DMS79 (cell line): Measurements from ENCODE around the gene NFASC.
A peak's percentile ranks its signal among the peaks of the same experiment; 100 is the strongest.

Experiments used
- DNase-seq: peaks from one replicate; lab custom pipeline; 2025; lab: John Stamatoyannopoulos, UW

NFASC gene

GRCh38 chr1:204870160-204870912, at the start of gene NFASC:
TSS of gene NFASC (plus strand) at chr1:204870862. CDS start at chr1:204944316, 73,454 bp downstream.
- no peak for DNase-seq

- no peak for DNase-seq
Measured at GRCh38 chr1:204821476-204821875, 49.2 kb upstream of the NFASC start.

- DNase-seq = no peak
Measured at GRCh38 chr1:204821924-204822323, 48.7 kb upstream of the NFASC start.

- no peak for DNase-seq
Measured at GRCh38 chr1:204826970-204827369, 43.7 kb upstream of the NFASC start.

- DNase-seq = peak; percentile 45
Measured at GRCh38 chr1:204828352-204828850, 42.3 kb upstream of the NFASC start.

GRCh38 chr1:204829133-204829825, 41.4 kb upstream of the NFASC start:
- DNase-seq = no peak

GRCh38 chr1:204830747-204831146, 39.9 kb upstream of the NFASC start:
- DNase-seq = peak; percentile 74

- no peak for DNase-seq
Measured at GRCh38 chr1:204831186-204831585, 39.5 kb upstream of the NFASC start.

GRCh38 chr1:204834336-204834735, 36.3 kb upstream of the NFASC start:
- DNase-seq = no peak

GRCh38 chr1:204834752-204835151, 35.9 kb upstream of the NFASC start:
- no peak for DNase-seq

GRCh38 chr1:204835737-204836136, 34.9 kb upstream of the NFASC start:
- no peak for DNase-seq

GRCh38 chr1:204836856-204837255, 33.8 kb upstream of the NFASC start:
- no peak for DNase-seq

- DNase-seq = no peak
Measured at GRCh38 chr1:204837440-204838084, 33.1 kb upstream of the NFASC start.

GRCh38 chr1:204841316-204841715, 29.3 kb upstream of the NFASC start:
- DNase-seq = no peak

- DNase-seq = no peak
Measured at GRCh38 chr1:204841798-204842197, 28.9 kb upstream of the NFASC start.

GRCh38 chr1:204842369-204842768, 28.3 kb upstream of the NFASC start:
- no peak for DNase-seq

- no peak for DNase-seq
Measured at GRCh38 chr1:204842892-204843291, 27.8 kb upstream of the NFASC start.

GRCh38 chr1:204846546-204846945, 24.1 kb upstream of the NFASC start:
- no peak for DNase-seq

- DNase-seq = no peak
Measured at GRCh38 chr1:204848579-204848978, 22.1 kb upstream of the NFASC start.

- DNase-seq = no peak
Measured at GRCh38 chr1:204852854-204853253, 17.8 kb upstream of the NFASC start.

- no peak for DNase-seq
Measured at GRCh38 chr1:204853436-204853835, 17.2 kb upstream of the NFASC start.

- DNase-seq = no peak
Measured at GRCh38 chr1:204854286-204854685, 16.4 kb upstream of the NFASC start.

- DNase-seq = no peak
Measured at GRCh38 chr1:204858363-204858821, 12.3 kb upstream of the NFASC start.
